Measurements from ENCODE around the gene GALNT9. TPM values are rescaled to one million over a fixed set of nuclear protein-coding genes. Genes with fewer than 3 reads are reported as not detected.

GALNT9 gene
- total RNA-seq, 4 donors from 2014 or later, result not detected

DNA sequence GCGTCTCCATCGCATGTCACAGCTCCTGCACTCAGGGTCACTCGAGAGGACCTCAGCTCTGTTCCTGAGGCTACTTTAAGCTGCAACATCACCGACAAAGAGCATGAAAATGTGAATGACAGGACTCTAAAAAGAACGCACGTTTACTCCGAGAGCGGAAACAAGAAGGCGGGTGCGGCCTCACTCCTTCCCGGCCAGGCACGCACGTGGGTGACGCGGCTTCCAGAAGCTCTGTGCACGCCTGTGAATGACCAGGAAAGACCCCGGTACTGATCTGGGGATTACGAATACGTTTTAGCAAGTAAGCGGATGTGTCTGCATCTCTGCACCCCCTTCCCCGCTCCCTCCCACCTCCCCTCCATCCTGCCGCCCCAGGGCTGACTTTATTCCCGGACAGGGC lies 15.2 kb upstream of the GALNT9 start:
- H3K27ac ChIP-seq, result no peak overlapping the region
- H3K4me3 ChIP-seq, result no peak overlapping the region
- H3K36me3 ChIP-seq, result no peaks in the 10 kb centered on the region
- no peaks in the 10 kb centered on the region for H3K9me3 ChIP-seq
- peaks cover 0 to 92% (median 0%) of the 10 kb centered on the region in 4 donors for H3K27me3 ChIP-seq
- no peak for DNase-seq
- no peaks in the 10 kb centered on the region for H3K4me1 ChIP-seq
- 70 to 72% methylated on average over 13 to 22 of the region's 23 CpGs for WGBS, 2 donors
- TF ChIP-seq POLR2A (IDR thresholded peaks at IDR 0.05), result no peak
- TF ChIP-seq, protein P1, sequence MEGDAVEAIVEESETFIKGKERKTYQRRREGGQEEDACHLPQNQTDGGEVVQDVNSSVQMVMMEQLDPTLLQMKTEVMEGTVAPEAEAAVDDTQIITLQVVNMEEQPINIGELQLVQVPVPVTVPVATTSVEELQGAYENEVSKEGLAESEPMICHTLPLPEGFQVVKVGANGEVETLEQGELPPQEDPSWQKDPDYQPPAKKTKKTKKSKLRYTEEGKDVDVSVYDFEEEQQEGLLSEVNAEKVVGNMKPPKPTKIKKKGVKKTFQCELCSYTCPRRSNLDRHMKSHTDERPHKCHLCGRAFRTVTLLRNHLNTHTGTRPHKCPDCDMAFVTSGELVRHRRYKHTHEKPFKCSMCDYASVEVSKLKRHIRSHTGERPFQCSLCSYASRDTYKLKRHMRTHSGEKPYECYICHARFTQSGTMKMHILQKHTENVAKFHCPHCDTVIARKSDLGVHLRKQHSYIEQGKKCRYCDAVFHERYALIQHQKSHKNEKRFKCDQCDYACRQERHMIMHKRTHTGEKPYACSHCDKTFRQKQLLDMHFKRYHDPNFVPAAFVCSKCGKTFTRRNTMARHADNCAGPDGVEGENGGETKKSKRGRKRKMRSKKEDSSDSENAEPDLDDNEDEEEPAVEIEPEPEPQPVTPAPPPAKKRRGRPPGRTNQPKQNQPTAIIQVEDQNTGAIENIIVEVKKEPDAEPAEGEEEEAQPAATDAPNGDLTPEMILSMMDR (IDR thresholded peaks at IDR 0.05), result no peak
- intact Hi-C loops (cut with DNase I), result no loop called here

DNA sequence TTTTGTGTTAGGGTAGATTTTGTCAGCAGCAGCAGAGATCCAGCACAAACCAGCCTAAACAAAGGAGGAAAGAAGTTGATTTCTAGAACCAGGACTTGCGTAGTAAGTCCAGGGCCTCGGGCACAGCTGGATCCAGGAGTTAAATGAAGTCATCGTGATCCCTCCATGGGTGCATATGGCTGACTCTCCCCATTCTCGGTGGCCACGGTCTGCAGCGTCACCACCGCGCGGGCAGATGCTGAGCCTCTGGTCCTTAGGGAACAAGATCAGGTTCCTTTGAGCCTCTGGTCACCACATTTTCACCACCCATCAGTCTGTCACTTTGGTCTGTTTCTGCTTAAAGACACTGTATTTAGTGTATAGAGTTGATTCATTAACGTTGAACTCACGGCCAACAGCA lies 14.8 kb upstream of the GALNT9 start:
- H3K27me3 ChIP-seq, result peaks cover 0 to 96% (median 0%) of the 10 kb centered on the region in 4 donors
- TF ChIP-seq POLR2A (IDR thresholded peaks at IDR 0.05), result no peak
- TF ChIP-seq, protein P1 (IDR thresholded peaks at IDR 0.05), result no peak
- H3K4me1 ChIP-seq, result no peaks in the 10 kb centered on the region
- H3K9me3 ChIP-seq, result no peaks in the 10 kb centered on the region
- no peaks in the 10 kb centered on the region for H3K36me3 ChIP-seq
- DNase-seq, result no peak
- H3K4me3 ChIP-seq, result no peak overlapping the region
- WGBS, 2 donors, result 82 to 94% methylated on average over 8 to 10 of the region's 11 CpGs
- intact Hi-C loops (cut with DNase I), result no loop called here
- H3K27ac ChIP-seq, result no peak overlapping the region

DNA sequence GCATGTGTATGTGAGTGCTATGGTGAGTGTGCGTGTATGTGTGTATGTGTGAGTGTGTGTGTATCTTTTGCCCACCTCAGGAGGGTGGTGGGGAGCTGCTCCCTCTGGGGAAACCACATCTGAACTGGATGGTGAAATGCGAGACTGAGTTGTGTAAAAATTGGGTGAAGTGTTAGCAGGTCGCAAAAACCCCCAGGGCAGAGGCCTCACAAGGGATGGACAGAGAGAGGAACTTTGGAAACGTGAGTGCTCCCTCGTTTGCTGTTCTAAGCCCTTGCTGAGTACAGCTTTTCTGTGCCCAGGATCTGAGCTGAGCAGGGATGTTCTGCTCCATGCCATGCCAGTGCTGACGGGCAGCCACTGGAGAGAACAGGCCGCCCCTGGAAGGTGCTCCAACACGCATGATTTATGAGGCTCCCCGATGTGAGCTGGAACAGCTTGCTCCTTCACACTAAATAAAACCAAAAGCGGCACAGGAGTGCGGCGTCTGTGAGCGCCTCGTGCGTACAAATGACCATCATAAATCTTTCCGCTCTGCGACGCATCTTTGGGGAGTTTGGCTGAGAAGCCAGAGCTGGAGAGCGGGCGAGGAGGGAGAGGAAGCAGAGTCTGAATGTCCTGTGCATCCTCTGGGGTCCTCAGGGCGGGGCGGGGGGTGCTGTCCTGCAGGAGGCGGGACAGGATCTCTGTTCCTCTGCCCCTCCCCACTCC lies 14.1 kb upstream of the GALNT9 start:
- Histone ChIP-seq H3K9me3 (no peaks in the 10 kb centered on the region), H3K4me3 (no peak overlapping the region), H3K36me3 (no peaks in the 10 kb centered on the region), H3K27ac (no peak overlapping the region), H3K4me1 (no peaks in the 10 kb centered on the region), H3K27me3 (peaks cover 0 to 96% (median 0%) of the 10 kb centered on the region in 4 donors)
- no peak for TF ChIP-seq POLR2A (IDR thresholded peaks at IDR 0.05)
- TF ChIP-seq, protein P1 (IDR thresholded peaks at IDR 0.05), result no peak
- DNase-seq, result no peak
- 35 to 47% methylated on average over 19 to 21 of the region's 23 CpGs for WGBS, 2 donors
- intact Hi-C loops (cut with DNase I), result no loop called here

DNA sequence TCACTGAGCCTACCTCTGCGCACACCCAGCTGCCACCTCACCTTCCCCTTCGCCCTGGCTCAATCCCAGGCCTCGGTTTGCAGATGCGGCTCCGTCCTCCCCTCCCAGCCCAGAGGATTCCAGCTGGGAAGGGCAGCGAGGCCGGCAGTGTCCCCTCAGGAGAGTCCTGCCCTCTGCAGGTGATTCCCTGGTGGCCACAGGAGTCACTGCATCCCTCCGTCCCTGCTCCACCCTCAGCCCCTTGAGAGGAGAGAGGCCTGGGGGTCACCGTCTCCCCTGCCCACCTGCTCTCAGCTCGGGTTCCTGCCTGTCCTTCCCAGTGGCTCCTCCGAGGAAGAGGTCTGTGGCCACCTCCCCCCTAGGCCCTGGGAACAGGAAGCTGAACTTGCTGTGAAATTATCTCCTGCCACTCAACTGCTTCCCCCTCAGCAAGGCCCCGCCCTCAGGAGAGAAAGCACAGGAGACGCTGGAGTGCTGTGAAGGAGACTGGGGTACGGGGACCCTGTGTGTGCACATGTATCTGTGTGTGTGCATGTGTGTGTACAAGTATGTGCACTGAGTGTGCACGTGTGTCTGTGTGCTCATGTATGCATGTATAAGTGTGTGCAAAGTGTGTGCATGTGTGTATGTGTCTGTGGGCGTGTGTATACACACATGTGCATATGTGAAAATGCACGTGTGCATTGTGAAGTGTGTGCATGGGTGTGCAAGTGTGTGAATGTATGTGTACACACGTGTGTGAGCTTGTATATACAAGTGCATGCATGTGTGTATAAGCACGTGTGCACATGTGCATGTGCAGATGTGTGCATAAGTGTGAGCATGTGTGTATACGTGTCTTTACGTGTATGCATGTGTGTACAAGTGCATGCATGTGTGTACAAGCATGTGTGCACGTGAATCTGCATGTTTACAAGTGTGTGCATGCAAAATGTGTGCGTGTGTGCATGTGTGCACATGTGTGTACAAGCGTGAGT lies 13.2 kb upstream of the GALNT9 start:
- Histone ChIP-seq H3K27ac (no peak overlapping the region), H3K9me3 (no peaks in the 10 kb centered on the region), H3K36me3 (no peaks in the 10 kb centered on the region), H3K27me3 (peaks cover 0 to 96% (median 0%) of the 10 kb centered on the region in 4 donors), H3K4me3 (no peak overlapping the region), H3K4me1 (no peaks in the 10 kb centered on the region)
- no peak for DNase-seq
- TF ChIP-seq, protein P1 (IDR thresholded peaks at IDR 0.05), result peak in 1 of 6 experiments; percentile 12
- TF ChIP-seq POLR2A (IDR thresholded peaks at IDR 0.05), result no peak
- 54 to 77% methylated on average over 13 to 20 of the region's 24 CpGs for WGBS, 2 donors
- intact Hi-C loops (cut with DNase I), result no loop called here
